ENCODE measurements around the gene CDK16. TPM values are rescaled to one million over a fixed set of nuclear protein-coding genes. Genes with fewer than 3 reads are reported as not detected.

Gene CDK16
- total RNA-seq, 4 donors from 2014 or later: 118 to 188 (median 154) TPM

DNA sequence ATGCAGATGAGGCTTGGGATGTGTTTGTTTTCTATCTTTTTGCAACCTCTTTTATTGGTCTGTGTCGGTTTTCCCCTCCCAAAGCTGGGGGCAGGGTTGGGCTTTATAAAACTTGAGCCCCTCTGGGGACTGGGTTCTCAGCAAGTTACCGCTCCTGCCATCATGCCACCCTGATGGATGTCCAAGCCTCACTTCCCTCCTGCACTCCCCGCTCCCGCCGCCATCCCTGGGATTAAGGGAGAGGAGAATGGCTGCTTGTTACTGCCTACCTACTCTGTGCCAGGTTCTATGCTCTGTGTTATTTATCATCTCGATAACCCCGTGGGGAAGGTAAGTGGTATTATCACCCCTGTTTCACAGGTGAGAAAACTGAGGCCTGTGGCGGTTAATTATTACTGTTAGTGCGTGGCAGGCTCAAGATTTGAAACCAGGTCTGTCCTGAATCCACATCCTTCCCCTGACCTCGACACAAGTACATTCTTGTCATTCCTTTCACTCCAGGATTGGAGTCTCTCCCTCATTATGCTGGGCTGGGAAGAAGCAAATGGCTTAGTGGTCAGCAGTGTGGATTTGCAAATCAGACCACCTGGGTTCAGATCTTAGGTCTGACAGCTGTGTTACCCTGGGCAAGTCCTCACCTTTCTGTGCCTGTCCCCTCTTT is 20.3 kb upstream of the CDK16 start:
- Histone ChIP-seq H3K27ac (no peak overlapping the region), H3K27me3 (no peaks in the 10 kb centered on the region), H3K36me3 (peaks cover 0 to 37% (median 0%) of the 10 kb centered on the region in 3 donors), H3K4me3 (no peak overlapping the region), H3K4me1 (peaks cover 0 to 40% (median 3%) of the 10 kb centered on the region in 4 donors), H3K9me3 (no peaks in the 10 kb centered on the region)
- no peak for DNase-seq
- TF ChIP-seq, protein P1, sequence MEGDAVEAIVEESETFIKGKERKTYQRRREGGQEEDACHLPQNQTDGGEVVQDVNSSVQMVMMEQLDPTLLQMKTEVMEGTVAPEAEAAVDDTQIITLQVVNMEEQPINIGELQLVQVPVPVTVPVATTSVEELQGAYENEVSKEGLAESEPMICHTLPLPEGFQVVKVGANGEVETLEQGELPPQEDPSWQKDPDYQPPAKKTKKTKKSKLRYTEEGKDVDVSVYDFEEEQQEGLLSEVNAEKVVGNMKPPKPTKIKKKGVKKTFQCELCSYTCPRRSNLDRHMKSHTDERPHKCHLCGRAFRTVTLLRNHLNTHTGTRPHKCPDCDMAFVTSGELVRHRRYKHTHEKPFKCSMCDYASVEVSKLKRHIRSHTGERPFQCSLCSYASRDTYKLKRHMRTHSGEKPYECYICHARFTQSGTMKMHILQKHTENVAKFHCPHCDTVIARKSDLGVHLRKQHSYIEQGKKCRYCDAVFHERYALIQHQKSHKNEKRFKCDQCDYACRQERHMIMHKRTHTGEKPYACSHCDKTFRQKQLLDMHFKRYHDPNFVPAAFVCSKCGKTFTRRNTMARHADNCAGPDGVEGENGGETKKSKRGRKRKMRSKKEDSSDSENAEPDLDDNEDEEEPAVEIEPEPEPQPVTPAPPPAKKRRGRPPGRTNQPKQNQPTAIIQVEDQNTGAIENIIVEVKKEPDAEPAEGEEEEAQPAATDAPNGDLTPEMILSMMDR (IDR thresholded peaks at IDR 0.05): no peak
- TF ChIP-seq POLR2A (IDR thresholded peaks at IDR 0.05): no peak

DNA sequence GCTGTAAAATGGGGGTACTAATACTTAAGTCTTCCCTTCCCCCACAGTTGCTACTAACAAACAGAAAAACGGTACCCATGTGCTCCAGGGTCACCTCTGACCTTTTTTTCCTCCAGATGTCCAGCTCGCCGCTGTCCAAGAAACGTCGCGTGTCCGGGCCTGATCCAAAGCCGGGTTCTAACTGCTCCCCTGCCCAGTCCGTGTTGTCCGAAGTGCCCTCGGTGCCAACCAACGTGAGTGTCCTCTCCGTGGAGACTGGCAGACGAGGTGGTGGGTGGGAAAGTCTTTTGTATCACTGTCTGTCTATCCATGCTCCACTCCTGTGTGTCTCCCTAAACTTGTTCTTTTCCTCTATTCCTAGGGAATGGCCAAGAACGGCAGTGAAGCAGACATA is 19.8 kb upstream of the CDK16 start:
- Histone ChIP-seq H3K4me3 (no peak overlapping the region), H3K36me3 (peaks cover 0 to 39% (median 0%) of the 10 kb centered on the region in 3 donors)

DNA sequence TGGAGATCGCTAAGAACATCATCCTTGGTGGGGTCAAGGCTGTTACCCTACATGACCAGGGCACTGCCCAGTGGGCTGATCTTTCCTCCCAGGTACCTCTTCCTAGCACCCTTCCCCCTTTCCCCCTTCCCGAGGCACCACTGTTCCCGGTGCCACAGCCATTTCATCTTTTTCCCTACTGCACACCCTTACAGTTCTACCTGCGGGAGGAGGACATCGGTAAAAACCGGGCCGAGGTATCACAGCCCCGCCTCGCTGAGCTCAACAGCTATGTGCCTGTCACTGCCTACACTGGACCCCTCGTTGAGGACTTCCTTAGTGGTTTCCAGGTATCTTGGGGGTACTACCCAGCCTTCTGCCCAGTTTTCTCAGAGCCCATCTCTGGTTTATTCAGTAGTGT is 19.2 kb upstream of the CDK16 start:
- Histone ChIP-seq H3K4me1 (peaks cover 0 to 40% (median 3%) of the 10 kb centered on the region in 4 donors), H3K4me3 (no peak overlapping the region), H3K9me3 (no peaks in the 10 kb centered on the region), H3K27ac (no peak overlapping the region), H3K36me3 (peaks cover 0 to 41% (median 0%) of the 10 kb centered on the region in 3 donors), H3K27me3 (no peaks in the 10 kb centered on the region)
- TF ChIP-seq, protein P1 (IDR thresholded peaks at IDR 0.05): no peak
- no peak for TF ChIP-seq POLR2A (IDR thresholded peaks at IDR 0.05)
- no peak for DNase-seq

More for the DNA sequence above, 19.8 kb upstream of the CDK16 start:
- TF ChIP-seq, protein P1 (IDR thresholded peaks at IDR 0.05): no peak
- TF ChIP-seq POLR2A (IDR thresholded peaks at IDR 0.05): no peak
- Histone ChIP-seq H3K27me3 (no peaks in the 10 kb centered on the region), H3K9me3 (no peaks in the 10 kb centered on the region), H3K4me1 (peaks cover 0 to 40% (median 3%) of the 10 kb centered on the region in 4 donors), H3K27ac (no peak overlapping the region)
- no peak for DNase-seq

DNA sequence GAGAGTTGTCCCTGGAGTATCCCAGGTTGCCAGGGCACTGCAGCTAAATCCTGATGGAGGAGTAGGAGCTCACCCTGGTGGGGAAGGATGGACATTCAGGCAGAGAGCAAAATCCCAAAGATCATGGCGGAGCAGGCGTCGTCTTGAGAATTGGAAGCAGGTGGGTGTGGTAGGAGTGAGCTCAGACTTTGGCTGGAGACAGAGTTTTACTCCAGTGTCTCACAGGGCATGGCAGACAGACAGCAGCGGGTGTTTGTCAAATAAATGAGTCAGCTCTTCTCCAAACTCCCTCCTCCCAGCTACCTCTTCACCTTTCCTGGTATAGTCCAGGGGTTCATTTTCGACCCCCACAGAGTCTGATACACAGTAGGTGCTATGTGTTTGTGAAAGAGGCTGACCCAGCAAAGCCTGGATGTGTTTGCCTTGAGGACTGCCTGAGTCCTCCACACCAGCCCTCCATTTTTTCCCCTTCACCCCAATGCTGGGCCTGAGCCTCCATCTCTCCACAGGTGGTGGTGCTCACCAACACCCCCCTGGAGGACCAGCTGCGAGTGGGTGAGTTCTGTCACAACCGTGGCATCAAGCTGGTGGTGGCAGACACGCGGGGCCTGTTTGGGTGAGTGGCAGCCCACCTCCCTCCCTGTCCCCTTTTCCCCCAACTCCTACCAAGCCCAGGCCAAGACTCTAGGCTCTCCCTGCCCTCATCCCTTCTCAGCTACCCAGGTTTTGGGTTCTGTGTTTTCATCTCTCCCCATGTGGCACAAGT is 17.9 kb upstream of the CDK16 start:
- Histone ChIP-seq H3K4me1 (peaks cover 0 to 29% (median under 1%) of the 10 kb centered on the region in 4 donors), H3K4me3 (no peak overlapping the region), H3K36me3 (peaks cover 0 to 54% (median 0%) of the 10 kb centered on the region in 3 donors), H3K27ac (peak overlapping the region in 1 of 4 donors; percentile 58), H3K27me3 (no peaks in the 10 kb centered on the region), H3K9me3 (no peaks in the 10 kb centered on the region)
- DNase-seq: peak in 1 of 3 donors; percentile 63
- TF ChIP-seq POLR2A (IDR thresholded peaks at IDR 0.05): no peak
- TF ChIP-seq, protein P1 (IDR thresholded peaks at IDR 0.05): peak in 3 of 6 experiments; percentile 23 to 30 (median 29)

DNA sequence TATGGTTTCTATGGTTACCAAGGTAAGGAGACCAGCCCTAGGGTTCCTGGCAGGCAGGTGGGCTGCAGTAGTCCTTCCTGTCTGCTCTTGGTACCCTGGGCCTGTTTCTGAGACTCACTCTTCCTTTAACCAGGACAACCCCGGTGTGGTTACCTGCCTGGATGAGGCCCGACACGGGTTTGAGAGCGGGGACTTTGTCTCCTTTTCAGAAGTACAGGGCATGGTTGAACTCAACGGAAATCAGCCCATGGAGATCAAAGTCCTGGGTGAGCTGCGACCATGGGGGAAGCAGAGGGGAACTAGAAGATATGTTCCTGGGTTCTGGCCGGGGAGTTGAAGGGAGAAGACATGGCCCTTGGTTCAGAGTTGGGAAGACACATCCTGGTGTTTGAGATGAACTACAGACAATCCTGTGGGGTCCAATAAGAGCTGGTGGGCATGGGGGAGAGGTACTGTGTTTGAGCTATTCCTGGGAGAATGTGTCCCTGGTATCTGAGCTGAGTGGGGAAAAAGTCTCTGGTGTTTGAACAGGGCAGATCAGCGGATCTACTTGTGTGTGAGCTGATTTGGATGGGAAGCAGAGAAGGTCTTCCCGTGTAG is 17.0 kb upstream of the CDK16 start:
- Histone ChIP-seq H3K4me1 (peaks cover 0 to 20% (median 0%) of the 10 kb centered on the region in 4 donors), H3K27ac (no peak overlapping the region), H3K27me3 (no peaks in the 10 kb centered on the region), H3K9me3 (no peaks in the 10 kb centered on the region), H3K36me3 (peaks cover 0 to 62% (median 0%) of the 10 kb centered on the region in 3 donors), H3K4me3 (no peak overlapping the region)
- no peak for DNase-seq
- TF ChIP-seq POLR2A (IDR thresholded peaks at IDR 0.05): no peak
- TF ChIP-seq, protein P1 (IDR thresholded peaks at IDR 0.05): no peak
